ENCODE data around the gene ETV5.

The ETV5 gene

DNA sequence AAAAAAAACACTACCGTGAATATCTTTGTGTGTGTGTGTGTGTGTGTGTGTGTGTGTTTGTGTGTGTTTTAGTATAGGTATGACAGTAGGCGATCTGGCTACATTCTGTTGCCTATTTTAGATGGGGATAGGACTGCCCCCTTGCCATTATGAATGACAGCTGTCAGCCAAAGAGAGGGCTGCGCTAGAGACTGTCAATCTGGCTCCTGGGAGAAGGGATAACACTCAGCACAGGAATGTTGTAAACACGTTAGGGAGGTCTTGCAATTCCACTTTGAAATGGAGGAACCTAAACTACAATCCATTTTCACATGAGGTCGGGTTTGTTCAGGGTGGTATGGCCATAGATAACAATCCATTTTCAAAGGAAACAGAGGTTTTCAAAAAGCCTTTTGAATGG lies 14.1 kb upstream of the ETV5 start:
- DNase-seq (ENCODE audit: low read depth, low spot score) = no peak

DNA sequence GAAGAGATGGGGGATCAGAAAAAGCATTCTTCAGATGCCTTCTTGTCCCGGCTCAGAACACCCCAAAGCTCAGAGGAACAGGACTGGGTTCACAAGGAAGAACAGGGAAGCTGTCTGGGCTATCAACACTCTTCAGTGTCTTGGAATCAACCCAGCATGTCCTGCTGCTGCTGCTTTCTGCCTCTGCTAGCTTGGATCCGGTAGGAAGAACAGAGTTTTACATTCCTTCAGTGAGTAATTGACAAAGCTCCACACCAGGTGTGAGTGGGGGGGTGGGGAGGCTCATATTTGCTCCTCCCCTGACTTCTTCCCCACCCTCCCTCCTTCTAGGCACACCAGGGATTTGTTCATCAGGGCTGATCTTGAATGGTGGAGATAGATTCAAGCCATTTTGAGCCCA lies 13.1 kb upstream of the ETV5 start:
- DNase-seq (ENCODE audit: low read depth, low spot score) = no peak

DNA sequence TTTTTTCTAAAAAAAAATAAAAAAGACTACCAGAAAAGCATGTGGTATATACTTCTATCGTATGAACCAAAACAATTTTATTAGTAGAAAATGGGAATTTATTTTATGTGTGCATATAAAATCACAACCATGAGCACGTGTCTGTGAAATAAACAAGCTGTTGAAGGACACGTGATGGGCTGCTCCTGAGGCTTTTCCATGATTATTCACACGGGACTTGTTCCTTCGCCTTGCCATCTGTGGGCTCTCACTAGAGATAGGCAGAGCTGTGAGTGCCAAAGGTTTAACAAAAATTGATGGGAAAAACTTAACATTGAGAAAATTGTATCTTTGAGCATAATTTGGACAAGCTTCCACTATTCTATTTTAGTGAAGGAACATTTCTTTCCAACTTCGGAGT lies 12.4 kb upstream of the ETV5 start:
- no peak for DNase-seq (ENCODE audit: low read depth, low spot score)

DNA sequence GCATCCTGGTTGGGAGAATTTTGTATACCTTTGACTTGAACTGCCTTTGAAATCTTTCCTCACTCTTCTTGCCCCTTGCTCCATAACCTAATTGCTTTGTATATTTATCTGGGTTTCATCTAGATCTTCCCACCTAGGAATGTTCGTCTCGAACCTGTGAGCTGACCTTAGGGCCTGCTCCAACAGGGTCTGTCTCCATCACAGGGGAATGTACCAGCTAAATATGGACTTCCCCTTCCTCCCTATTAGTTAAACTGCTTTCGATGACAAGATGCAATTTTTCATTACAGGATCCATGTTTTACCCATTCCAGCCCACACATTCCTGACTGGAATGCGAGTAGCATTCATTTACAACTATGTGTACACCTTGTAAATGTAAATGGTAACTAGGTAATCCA lies 10.6 kb upstream of the ETV5 start:
- DNase-seq (ENCODE audit: low read depth, low spot score) = no peak

DNA sequence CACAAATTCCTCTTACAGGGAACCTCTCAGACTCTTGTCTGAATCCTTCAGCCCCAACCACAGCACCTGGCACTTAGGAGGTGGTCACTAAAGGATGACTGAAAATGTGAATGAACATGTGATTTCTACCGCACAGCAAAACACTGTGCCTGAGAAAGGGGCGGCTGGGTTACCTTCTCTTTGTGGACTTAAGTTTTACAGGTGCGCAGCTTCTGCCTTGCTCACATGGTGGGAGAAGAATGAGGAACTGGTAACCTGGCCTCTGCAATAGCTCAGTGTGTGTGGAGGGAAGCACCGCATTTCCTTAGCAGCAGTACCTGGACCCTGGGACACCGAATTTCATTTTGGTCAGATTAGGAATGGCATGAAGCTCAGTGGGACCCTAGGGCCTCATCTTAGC lies 9.8 kb upstream of the ETV5 start:
- DNase-seq (ENCODE audit: low read depth, low spot score) = no peak

DNA sequence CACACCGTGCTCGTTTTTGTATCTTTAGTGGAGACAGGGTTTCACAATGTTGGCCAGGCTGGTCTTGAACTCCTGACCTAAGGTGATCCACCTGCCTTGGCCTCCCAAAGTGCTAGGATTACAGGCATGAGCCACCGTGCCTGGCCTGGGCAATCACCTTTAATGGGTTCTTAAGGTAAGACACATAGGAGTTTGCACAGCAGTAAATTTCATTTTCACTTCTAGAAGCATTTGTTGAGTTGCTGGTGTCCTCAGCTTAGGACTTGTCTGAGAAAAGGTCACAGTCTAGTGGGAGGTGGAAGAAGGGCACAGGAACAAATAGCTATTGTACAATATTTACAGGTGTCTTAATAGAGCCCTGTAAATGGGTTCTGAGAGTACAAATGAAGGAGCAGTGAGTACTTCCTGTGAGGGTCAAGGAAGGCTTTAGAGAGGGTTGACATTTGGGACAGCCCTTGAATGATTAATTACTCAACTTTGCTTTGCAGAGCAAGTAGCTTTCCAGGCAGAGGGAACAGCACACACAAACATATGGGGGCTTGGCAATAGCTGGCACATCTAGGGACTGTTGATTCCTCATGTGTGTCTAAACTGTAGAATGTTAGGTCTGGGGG lies 8.7 kb upstream of the ETV5 start:
- DNase-seq (ENCODE audit: low read depth, low spot score) = no peak

DNA sequence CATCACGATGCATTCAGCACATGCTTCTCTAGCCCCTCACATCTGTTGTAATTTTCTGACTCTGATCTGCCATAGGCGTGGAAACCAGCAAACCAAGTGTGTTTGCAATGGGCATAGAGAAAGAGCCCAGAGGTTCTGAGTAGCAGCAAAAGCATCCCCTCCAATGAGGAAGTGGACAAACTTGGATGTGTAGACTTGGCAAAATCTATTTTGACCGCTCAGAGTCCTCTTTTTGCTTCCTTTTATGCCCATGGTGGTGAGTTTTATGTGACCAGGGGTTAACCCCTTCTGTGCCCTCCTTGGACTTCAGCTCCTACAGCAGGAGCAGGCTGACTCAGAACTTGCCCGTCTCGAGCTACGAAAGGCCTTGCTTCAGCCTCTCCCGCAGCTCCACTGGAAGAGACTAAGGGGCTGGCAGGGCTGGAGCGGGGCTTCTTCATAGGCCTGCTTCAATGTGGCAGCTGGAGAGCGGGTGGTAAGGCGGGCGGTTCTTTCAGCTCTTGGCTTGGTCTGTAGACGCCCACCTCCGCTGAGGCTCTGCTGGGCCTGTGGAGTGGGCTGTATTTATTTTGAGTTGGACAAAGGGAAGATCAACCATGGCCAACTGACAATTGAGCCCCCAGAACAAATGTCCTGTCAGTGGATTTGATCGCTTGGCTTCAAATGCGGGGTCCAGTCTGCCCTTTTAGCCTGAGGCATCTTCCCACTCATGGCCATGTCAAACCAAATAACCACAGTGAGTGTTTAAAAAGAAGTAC lies 6.5 kb upstream of the ETV5 start:
- no peak for DNase-seq (ENCODE audit: low read depth, low spot score)

DNA sequence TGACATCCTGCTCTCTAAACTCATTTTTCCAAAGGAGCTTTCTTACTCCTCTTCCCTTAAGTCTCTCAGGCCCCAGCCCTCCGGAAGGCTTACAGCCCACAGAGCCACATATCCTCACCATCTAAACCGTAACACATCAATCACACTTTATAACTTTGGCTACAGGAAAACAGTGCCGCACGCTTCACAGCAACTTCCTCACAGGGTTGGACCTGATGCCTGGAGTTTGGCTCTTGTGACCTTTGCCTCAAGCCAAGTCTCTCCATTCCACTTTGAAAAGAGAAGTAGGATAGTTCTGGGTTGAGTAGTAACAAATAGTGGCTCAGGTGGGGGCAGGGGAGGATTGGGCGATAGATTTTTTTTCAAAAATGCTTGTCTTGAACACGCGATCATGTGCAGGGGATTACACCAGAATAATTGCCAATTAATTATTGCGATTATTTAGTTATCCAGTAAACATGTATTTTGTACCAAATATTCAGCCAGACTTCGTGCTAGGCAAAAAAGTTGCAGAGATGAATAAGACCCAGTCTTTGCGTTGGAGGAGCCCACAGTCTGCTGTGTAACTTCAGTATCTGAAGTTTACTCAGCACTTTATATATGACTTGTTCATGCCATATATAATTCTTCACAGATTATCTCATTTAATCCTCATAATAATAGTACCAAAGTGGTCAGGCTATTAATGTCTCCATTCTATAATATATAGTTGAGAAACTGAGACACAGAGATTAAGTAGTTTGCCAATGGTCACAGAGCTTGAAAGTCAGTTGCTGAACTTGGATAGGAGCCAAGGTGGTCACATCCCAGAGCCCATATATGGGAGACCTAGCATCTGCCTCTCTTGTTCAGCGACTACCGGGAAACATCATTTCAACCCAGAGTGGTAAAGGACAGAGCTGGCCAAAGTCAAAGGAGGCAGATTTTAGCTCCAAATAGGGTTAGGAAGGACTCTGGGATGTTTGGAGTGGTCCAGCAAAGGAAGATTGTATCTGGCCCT lies 2.4 kb upstream of the ETV5 start:
- DNase-seq (ENCODE audit: low read depth, low spot score) = no peak

DNA sequence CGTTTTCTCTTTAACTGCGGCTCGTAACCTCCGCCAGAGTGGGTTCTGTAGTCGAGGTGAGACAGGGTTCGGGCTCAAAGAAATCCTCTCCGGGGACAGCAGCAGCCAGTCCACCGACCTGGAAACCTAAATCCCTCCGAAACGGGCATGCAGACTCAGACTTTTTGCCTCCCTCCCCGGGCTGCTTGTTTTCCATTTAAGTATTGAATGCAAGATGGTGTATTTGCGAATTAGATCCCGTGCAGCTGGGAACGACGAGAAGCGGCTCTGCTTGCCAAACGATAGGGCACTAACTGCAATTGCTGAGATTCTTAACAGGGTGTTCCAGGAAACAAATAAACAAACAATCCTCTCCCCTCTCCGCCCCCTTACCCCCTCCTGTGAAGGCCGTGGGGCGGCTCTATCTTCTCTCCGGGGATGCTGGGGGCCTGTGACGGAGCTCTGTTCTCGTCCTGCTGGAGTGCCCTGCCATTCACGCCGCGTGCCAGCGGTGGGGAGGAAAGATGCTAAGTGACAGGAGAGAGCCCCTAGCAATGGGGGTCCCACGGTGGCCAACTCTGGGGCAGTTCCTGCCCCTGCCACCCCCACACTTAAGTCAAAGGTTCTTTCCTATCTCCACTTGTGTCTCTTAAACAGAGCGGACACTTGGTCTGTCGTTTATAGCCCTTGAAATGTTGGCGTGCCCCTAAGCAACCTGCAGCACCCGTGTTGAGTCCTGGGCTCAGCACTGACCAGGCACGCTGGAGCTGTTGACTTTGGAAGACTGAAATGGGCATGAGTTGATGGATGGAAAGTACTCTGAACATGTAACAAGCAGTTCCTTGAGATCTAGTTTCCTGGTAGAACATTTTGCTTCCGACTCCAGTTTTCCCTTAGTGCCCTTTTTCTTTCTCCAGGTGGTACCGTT lies 1.3 kb upstream of the ETV5 start:
- no peak for DNase-seq (ENCODE audit: low read depth, low spot score)

DNA sequence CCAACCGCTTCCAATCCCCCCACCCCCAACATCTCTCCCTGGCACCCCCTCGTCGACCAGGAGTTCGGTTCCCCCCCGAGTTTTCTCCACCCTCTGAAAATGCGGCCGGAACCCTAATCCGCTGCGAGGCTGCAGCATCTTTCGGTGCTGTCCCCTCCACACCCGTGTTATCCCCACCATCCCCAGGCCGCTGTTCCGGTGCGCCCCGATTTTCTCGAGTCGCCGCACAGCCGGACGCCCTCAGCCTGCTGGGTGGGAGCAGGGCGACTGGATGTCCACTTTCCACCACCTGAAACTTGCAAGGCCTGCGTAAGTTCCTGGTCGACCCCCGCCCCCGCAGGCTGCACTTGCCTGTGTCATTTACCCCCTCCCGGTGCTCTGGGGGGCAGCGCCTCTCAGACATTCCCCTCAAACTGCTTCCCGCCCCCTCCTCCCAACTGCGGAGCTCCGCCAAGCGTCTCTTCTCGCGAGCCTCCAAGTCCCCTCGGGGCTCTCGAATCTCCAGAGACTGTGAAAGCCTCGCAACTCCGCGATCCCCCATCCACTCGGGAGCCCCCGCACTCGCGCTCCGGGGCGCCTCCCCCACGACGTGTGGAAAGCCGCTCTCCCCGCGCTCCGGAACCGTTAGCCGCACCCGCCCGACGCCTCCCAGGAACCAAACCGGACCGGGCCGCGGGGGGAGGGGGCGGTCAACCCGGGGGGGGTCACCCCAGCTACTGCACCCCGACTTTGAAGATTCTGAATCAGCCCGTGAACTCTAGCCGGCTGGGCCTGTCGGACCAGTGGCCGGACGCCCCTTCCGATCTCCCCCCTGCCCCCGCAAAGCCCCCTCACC lies 566 bp downstream of the ETV5 start:
- no peak for DNase-seq (ENCODE audit: low read depth, low spot score)

DNA sequence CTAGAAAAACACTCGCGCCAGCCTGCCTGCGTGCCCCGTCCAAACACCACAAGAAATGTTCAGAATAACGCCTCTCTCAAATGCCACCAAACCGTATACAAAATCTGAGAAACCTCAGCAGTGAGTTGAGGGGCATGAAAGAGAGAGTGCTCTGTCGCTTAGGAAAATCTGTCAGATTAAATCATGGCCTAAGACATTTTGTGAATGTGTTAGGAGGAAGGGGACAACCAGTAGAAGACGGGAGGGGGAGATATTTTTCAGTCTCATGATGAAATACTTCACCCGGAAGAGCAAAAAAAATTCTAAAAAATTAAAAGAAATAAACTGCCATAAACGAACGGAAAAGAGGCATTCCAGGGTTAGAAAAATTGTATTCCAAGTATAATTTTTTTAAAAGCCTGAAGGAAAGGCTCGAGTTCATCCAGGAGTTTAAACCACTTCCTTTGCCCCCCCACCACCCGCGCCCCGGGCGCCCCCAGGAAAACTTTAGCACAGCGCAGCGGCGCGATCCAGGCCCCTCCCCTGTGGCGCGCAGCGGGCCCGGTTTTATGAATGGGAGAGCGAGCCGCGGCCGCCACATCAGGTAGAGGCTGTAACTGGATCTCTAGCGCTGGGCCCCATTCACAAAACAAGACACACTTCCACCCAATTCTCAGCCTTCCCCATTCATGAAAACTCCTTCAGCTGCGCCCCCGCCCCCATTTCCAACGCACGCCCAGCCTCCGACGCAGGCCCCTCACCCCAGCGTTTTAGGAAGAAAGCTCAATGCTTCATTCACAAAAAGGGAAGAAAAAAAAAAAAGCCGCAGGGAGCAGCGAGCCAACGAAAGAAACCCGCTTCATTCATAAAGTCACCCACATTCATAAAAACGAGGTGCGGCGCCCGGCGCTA lies 1.4 kb downstream of the ETV5 start:
- no peak for DNase-seq (ENCODE audit: low read depth, low spot score)

DNA sequence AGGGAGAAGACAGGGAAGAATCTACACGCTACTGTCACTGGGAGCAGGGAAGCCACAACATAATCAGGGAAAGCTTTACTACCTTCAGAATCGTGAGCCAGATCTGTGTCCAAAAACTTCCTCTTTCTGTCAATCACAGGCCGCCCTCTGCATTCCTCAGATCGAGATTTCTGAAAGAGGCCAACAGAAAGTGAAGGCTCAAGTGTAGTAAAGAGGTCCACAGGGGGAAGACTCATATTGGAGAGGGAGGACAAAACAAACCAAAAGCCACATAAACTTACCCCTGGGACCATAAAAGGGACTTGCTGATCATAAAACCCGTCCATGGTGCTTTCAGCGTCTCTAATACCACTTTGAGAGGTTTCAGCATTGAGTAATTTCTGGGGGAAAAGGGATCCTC lies 3.3 kb downstream of the ETV5 start:
- DNase-seq (ENCODE audit: low read depth, low spot score) = no peak

DNA sequence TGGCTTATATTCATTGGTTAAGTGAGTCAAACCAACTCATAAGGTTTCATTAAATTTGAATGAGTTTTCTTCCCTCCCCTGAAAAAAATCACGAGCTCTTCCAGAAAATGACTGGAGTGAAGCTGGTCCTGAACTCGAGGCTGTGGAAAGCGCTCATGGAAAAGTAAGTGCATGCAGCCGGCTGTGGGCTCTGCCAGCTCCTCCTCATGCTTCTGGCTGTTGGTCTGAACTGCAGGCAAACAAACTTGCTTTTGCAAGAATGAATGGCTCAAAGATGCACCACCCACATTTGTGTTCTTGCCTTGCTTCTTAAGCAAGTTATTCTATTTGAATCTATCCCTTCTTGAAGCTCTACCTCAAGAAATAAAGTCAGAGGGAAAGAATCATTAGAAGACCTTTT lies 6.2 kb downstream of the ETV5 start:
- no peak for DNase-seq (ENCODE audit: low read depth, low spot score)

DNA sequence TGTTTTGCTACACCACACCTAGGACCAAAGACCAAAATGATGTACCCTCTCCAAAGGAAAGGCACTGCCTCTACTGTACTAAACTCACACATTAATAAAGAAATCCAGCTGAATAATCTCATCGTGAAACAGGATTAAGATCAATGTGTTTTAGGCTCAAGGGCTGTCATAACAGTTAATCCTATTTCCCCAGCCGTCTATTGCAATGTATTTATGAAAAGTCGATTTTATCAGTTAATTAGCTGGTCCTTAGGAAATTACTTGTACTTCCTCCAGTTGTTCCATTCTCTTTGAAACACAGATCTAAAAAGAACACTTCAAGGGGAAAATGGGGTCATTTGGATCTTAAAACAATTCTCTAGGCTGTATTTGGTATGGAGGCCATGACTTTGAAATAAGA lies 8.5 kb downstream of the ETV5 start:
- no peak for DNase-seq (ENCODE audit: low read depth, low spot score)

DNA sequence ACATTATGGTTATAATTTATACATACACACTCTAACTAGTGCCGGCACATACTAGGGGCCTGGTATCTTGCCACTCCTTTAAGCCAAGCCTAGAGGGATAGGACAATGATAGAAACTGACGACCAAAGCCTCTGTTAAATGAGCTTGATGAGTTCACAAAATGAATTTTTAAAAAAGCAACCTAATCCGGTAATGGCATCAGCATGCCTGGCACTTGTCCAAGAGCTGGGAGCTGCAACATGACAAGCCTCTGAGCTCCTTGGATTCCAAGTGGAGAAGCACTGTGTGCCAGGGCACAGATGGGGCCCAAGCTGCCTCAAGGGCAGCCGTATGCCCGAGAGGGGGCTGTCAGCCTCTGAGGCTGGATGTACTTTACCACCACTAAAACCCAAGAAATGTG lies 9.7 kb downstream of the ETV5 start:
- no peak for DNase-seq (ENCODE audit: low read depth, low spot score)

DNA sequence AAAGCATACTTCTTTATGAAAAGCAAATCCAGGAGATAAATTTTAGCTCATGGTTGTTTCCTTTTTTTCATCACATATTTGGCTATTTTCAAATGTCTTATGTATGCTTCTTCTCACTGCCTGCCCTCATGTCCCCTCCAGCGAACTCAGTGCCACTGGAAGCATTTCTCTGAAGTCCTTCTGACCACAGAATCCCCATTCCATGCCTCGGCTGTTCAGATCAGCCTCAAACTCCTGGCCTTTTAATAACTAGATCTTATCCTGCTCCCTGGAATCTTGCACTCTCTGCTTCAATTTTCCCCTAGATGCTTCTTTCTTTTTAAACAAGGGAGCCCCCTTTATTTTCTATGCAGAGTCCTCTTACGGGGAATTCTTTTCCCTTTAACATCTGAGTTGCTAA lies 10.1 kb downstream of the ETV5 start:
- DNase-seq (ENCODE audit: low read depth, low spot score) = no peak

DNA sequence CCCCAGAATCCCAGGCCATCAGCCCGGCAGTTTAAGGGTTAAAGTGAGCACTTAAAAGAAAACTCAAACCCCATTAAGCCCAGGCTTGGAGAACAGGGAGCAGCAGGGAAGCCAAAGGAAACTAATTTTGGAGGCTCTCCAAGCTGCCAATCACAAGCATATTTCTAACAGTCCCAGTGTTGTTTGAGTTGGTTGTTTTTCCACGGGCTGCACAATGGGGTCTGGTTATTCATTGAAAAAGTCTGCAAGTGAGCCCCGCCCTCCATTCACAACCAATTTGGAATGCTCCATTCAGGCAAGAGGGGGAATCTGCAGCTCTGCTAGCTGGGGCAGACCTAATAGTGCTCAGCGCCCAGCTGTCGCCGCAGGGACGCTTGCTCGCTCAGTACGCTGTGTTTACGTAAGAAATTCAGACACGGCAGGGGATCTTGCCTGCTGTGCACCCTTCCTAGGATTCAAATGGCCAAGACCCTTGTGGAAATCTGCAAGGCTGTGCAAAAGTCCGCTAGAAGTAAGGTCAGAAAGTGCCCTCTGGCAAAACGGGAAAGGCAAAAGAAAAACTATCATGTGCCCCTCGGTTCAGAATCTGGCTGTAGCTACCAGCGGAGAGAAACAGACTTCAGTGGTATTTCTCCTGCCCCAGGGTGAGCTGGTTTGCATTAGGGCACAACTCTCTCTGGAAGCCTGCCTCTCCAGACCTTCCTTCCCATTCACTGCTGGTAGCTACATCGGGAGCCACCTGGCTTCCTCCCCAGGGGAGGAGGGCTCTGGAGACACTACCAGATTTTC lies 11.0 kb downstream of the ETV5 start:
- no peak for DNase-seq (ENCODE audit: low read depth, low spot score)

DNA sequence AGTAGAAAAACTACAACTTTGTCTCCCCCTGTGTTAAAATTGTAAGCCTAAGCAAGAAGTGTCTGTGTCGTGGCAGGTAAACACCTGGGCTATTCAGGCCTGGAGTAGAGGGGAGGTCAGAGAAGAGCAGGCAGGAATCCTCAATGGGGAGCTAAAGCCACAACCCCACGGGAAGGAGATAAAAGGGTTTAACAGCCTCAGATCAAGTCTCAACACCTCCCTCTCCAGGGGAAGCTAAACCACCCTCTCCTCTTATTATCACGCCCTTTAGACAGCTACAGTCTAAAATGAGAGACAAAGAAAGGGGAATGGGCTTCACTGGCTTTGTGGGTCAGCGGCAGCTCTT lies 11.6 kb downstream of the ETV5 start:
- DNase-seq (ENCODE audit: low read depth, low spot score) = no peak

DNA sequence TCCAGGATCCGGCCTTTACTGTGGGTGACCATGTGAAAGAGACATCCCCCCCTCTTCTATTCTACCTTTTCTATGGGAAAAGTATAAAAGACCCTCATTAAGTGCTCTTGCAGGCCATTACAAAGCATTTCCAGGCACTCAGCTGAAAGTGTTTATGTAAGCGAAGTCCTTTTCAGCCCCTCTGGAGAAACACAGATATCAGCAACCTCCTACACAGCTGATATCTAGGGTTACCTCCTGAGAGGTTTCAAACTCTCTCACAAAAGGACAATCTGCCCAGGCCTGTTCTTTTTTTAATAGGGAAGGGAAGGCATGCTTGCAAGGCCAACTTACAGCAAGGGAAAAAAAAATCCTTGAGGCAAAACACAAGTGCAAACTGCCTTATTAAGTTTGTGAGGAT lies 12.6 kb downstream of the ETV5 start:
- no peak for DNase-seq (ENCODE audit: low read depth, low spot score)

All from activated CD4-positive, CD25-positive, alpha-beta regulatory T cell treated with anti-CD3 and anti-CD28 coated beads, Interleukin-2, amount 50 U/mL, for 16 hours (primary cell).